Superior temporal gyrus (tissue), 1 donor: ENCODE data around the gene NKRF.
"Not testable (repeated sequence)": the region's sequence is repeated elsewhere in the genome, so short reads cannot be mapped to it uniquely, and the experiment has no call there.

ENCODE experiments used
- DNase-seq: peaks from one replicate; pipeline ENCODE4 v3.0.0-alpha.2; 2016; ENCODE audit errors: extremely low spot score

NKRF gene

GRCh38 chrX:119606280-119607017 lies at the start of gene NKRF:
Gene NKRF, minus strand, starts transcription at chrX:119606424.
- peak; percentile 87 for DNase-seq

GRCh38 chrX:119655125-119655524 lies 48.9 kb upstream of the NKRF start:
- DNase-seq = peak; percentile 12

DNA sequence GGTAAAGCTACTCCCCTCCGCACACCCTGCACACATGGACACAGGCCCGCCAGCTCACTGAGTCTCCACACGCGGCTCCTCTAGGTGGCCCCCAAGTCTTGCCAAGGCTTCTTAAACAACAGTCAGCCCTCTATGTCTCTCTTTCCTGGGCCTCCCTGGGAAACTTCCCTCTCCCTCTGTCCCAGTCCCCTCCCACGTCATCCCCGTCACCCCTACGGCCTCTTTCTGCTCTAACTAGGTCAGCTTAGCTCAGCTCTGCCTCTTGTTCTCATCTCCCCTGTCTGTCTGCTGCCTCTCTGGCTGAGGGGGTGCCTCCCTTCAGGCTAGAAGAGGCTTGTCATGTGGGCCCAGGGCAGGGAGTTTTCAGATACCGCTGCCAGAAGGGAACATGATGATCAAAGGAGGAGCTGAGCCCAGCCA lies 47.9 kb upstream of the NKRF start:
- DNase-seq = no peak

DNA sequence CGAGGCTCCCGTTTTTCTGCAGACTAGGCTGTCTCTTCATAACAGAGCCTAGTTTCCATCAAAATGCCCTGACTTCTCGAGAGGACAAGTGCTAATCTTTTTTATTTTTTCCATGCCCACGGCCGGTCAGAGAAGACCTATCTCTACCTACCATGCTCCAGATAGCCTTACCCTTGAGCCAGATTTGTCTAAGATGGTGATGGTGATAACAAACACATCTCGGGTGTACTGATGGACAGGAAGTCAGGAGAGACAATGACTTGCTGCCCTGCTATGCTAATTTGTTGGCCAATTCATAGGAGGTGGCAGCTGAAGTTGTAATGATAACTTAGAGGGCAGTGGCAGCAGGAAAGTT lies 42.2 kb upstream of the NKRF start:
- no peak for DNase-seq

- no peak for DNase-seq
Measured at GRCh38 chrX:119647552-119648420, 41.6 kb upstream of the NKRF start.

GRCh38 chrX:119647089-119647488 lies 40.9 kb upstream of the NKRF start:
- DNase-seq = no peak

GRCh38 chrX:119646515-119646914 lies 40.3 kb upstream of the NKRF start:
- DNase-seq = no peak

DNA sequence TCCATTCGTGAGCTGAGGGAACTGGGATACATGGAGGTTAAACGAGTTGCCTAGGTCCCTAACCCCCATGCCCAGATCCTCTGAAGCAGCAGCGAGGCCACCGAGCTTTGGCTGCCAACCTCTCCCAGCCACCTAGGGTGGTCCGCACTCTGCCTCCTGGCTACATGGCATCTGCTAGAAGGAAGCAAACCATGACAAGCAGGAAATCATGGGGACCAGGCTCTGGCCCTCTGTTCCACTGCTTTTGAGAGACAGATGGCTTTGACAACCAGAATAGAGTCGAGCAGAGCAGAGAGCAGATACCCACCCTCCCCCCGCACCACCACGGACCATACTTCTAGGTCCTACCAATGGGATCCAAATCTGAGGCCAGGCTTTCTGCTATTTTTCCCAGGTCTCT lies 37.5 kb upstream of the NKRF start:
- no peak for DNase-seq

- no peak for DNase-seq
Measured at GRCh38 chrX:119640731-119641170, 34.5 kb upstream of the NKRF start.

DNA sequence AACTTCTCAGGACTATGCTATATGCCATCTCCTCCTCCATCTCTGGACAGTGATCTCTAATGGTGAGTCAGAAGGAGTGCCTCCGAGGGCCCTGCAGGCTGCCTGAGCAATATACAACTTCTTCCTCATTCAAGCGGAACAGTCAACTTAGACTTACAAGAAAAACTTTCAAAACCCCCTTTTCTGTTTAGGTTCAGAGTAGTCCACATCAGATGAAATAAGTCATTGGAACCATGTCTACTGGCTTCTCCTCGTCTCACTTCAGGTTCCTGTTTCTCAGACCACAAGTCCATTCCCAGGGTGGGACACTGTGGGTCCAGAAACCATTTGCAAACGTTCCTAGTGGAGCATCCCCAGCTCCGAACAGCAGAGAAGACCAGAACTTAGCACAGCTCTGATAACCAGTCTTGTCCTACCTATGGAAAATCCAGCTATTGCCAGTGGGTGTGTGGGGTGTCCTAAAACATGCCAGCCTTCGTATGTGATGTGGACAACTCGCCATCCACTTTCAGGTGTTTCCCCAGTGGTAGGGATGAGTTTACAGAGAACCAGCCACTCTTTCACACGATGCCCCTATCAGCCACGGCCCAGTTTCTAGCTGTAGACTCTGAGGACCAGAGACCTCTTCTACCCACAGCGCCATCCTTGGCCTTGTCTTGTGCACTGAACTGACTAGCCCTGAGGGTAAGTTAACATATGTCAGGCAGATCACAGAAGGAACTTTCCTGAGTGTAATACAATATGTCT lies 32.7 kb upstream of the NKRF start:
- no peak for DNase-seq

DNA sequence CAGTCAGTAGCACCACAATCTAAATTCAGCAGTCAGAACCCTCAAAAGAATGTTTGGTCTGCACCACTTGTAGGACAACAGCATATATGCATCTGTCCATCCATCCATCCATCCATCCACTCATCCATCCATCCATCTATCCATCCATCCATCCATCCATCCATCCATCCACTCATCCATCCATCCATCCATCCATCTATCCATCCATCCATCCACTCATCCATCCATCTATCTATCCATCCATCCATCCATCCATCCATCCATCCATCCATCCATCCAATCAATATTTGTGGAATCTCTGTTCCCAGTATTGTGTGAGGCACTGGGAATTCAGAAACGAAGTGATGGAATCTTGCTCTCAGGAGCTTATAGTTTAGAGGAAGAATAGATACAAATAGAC lies 31.2 kb upstream of the NKRF start:
- DNase-seq = not testable (repeated sequence)

DNA sequence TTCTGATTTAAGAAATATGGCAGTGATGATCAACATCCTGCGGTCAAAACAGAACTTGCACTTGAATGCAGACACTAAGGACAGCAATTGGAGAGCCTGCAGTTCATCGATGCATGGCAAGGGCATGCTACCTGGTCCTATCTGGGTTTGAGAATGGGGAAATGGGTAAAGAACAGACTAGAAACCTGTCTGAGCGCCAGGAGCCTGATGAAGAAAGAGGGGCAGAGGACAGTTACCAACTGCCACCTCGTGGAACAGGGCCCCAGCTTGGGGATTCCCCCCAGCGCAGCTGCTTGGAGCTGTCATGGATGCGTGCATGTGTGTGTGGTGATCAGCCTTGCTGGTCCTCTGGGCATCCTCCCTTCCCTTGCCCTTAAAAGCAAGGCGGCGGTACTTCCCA lies 30.2 kb upstream of the NKRF start:
- DNase-seq = no peak

GRCh38 chrX:119635799-119636198 lies 29.6 kb upstream of the NKRF start:
- no peak for DNase-seq

GRCh38 chrX:119635179-119635578 lies 29.0 kb upstream of the NKRF start:
- DNase-seq = no peak

GRCh38 chrX:119625843-119626242 lies 19.6 kb upstream of the NKRF start:
- DNase-seq = no peak

DNA sequence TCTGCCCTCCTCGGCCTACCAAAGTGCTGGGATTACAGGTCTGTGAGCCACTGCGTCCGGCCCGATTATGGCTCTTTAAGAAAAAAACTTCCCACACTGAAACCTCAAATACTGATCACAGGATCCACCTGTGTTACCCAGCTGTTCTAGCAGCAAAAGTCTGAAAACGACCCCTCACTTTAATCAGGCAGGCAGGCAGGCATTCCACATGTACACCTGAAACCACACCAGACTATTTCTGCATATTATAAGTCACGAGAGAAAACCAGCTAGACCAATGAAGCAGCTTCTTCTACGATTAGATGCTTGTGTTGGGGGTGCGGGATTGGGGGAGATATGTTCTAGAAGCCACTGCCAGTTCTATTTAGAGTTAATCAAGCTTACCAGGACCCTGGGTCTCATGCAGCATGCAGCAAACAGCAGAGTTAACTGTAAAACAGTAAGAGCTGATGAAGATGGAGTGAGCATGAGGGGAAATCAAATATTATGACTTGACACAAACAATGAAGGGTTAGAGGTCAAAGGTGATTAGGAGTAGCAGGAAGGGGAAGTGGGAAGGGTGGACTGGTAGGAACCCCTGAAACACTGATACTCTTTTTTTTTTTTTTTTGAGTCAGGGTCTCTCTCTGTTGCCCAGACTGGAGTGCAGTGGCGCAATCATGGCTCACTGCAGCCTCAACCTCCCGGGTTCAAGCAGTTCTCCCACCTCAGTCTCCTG lies 18.9 kb upstream of the NKRF start:
- no peak for DNase-seq

DNA sequence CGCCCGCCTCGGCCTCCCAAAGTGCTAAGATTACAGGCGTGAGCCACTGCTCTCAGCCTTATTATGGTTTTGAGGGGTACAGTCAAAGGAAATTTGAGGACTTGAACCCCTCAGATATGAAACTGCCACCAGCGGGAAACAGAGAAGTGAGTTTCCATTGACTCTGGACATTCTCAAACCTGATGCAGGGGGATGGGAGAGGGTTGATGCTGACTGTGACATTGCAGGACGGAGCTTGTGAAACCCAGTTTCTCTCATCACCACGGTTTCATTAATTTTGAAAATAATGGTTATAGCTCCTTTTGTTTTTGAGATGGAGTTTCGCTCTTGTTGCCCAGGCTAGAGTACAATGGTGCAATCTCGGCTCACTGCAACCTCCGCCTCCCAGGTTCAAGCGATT lies 18.2 kb upstream of the NKRF start:
- DNase-seq = no peak

- no peak for DNase-seq
Measured at GRCh38 chrX:119622356-119623232, 16.4 kb upstream of the NKRF start.

DNA sequence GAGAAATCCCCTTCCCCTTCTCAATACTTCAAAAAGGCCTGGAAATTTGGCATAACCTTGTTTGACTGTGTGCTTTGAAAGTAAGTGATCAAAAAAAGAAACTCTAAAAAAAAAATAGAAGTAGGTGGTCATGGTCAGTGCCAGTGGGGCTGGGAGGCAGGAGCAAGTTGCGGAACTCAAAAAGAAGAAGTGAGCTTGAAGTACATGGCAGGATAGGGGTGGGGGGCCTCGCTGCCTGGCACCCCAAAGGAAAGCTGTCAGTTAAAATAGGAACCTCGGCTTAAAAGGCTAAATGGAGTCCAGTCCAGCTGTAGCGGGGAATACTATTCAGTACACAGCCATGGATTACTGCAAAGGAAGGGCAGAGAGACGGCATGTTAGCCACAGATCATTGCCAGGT lies 12.2 kb upstream of the NKRF start:
- no peak for DNase-seq

- DNase-seq = no peak
Measured at GRCh38 chrX:119617517-119618164, 11.4 kb upstream of the NKRF start.
